Thyroid gland (tissue), 4 donors: ENCODE measurements around the gene QRICH2. TPM values are rescaled to one million over a fixed set of nuclear protein-coding genes. Genes with fewer than 3 reads are reported as not detected.

Source experiments
- DNase-seq, 2 donors: peaks; one replicate each; pipeline ENCODE4 v3.0.0-alpha.2; 2019
- H3K27ac ChIP-seq, 3 donors: fragments of 200-600 bp; sonication (generic); 1 replicate in 2 of 3; 2 replicates in 1 of 3; pipeline ENCODE4 v1.5.1; 2016 to 2019; ENCODE audit warnings: mild to moderate bottlenecking in 1 of 3, moderate library complexity in 1 of 3
- H3K27me3 ChIP-seq: fragments of 200-600 bp; sonication (generic); one replicate; pipeline ENCODE4 v1.5.1; 2019
- H3K36me3 ChIP-seq, 2 donors: fragments of 200-600 bp; sonication (generic); one replicate each; pipeline ENCODE4 v1.5.1; 2016 to 2019
- H3K4me1 ChIP-seq, 2 donors: fragments of 200-600 bp; sonication (generic); one replicate each; pipeline ENCODE4 v1.5.1; 2017 to 2019
- H3K4me3 ChIP-seq, 3 donors: fragments of 200-600 bp; sonication (generic); replicated peaks in 1 of 3; 1 replicate in 2 of 3; 2 replicates in 1 of 3; pipeline ENCODE4 v1.5.1; 2016; ENCODE audit warnings: mild to moderate bottlenecking in 1 of 3
- H3K9me3 ChIP-seq: fragments of 200-600 bp; sonication (generic); one replicate; pipeline ENCODE4 v1.5.1; 2017
- CTCF ChIP-seq, 6 experiments: fragments of 200-600 bp in 3 of 6; fragments of 450-650 bp in 3 of 6; sonication (generic) in 3 of 6; IDR thresholded peaks; one replicate each; pipeline ENCODE4 v1.5.1; 2016 to 2019; ENCODE audit warnings: antibody characterized with exemption in 6 of 6, mild to moderate bottlenecking in 2 of 6, inconsistent platforms in 1 of 6, moderate library complexity in 1 of 6
- POLR2A ChIP-seq, 2 donors: fragments of 450-650 bp; IDR thresholded peaks; one replicate each; pipeline ENCODE4 v1.6.1; 2017; ENCODE audit warnings: antibody characterized with exemption in 2 of 2, mild to moderate bottlenecking in 2 of 2, moderate library complexity in 1 of 2
- WGBS, 2 donors: methylation state at CpG; one replicate each; pipeline ENCODE4 v1.1.5; 2017; 5-methylcytosine and 5-hydroxymethylcytosine counted together
- intact Hi-C: fragments of 100-400 bp; cut with DNase I; formaldehyde crosslinking; loops from one replicate; pipeline ENCODE4 v1.15.1; 2023
- total RNA-seq, 4 donors: library from RNA; depleted of rRNA; stranded (reverse); fragments of >200 nt; gene quantifications; one replicate each; pipeline ENCODE4 v1.2.3, GENCODE V29; 2016

Gene QRICH2
- total RNA-seq, 4 donors from 2014 or later = 6.6 to 14.3 (median 9.9) TPM

- WGBS, 2 donors = 0 to 1% methylated on average over 24 of the region's 94 CpGs
- Histone ChIP-seq H3K27me3 (no peaks in the 10 kb centered on the region), H3K4me1 (peaks cover 33 to 64% of the 10 kb centered on the region in 2 donors), H3K36me3 (peaks cover 1 to 6% of the 10 kb centered on the region in 2 donors), H3K27ac (peak within 1 kb of the TSS; percentile 89 to 98 (median 95)), H3K9me3 (no peaks in the 10 kb centered on the region), H3K4me3 (peak within 1 kb of the TSS; percentile 84 to 100 (median 97))
- intact Hi-C loops = no loop called here
- TF ChIP-seq POLR2A (IDR thresholded peaks at IDR 0.05) = peak; percentile 69 to 95
- TF ChIP-seq CTCF (IDR thresholded peaks at IDR 0.05) = no peak
- DNase-seq = peak; percentile 99
Measured at GRCh38 chr17:76264755-76265623, 43.1 kb downstream of the QRICH2 start, which contains the start of gene UBALD2. UBALD2 (plus strand) TSS chr17:76265348; CDS start chr17:76265506, 158 bp downstream.

GRCh38 chr17:76264425-76264754 is 43.7 kb downstream of the QRICH2 start:
- intact Hi-C loops = no loop called here
- Histone ChIP-seq H3K36me3 (peaks cover 0 to 4% of the 10 kb centered on the region in 2 donors), H3K9me3 (no peaks in the 10 kb centered on the region), H3K4me3 (no peak overlapping the region), H3K27ac (peak overlapping the region; percentile 18 to 32 (median 21)), H3K27me3 (no peaks in the 10 kb centered on the region), H3K4me1 (peaks cover 33 to 63% of the 10 kb centered on the region in 2 donors)
- WGBS, 2 donors = 55 to 61% methylated on average over 9 of the region's 9 CpGs
- DNase-seq = no peak
- TF ChIP-seq CTCF (IDR thresholded peaks at IDR 0.05) = no peak
- no peak for TF ChIP-seq POLR2A (IDR thresholded peaks at IDR 0.05)

GRCh38 chr17:76263896-76264295 is 44.2 kb downstream of the QRICH2 start:
- peaks cover 29 to 58% of the 10 kb centered on the region in 2 donors for H3K4me1 ChIP-seq
- intact Hi-C loops = no loop called here
- H3K36me3 ChIP-seq = peaks cover 0 to 2% of the 10 kb centered on the region in 2 donors
- no peaks in the 10 kb centered on the region for H3K9me3 ChIP-seq
- WGBS, 2 donors = 93 to 96% methylated on average over 5 of the region's 5 CpGs
- H3K27ac ChIP-seq = no peak overlapping the region
- no peaks in the 10 kb centered on the region for H3K27me3 ChIP-seq
- no peak overlapping the region for H3K4me3 ChIP-seq
- DNase-seq = no peak
- TF ChIP-seq CTCF (IDR thresholded peaks at IDR 0.05) (no peak), POLR2A (IDR thresholded peaks at IDR 0.05) (no peak)

GRCh38 chr17:76262732-76263344 is 45.2 kb downstream of the QRICH2 start:
- no peak overlapping the region for H3K4me3 ChIP-seq
- intact Hi-C loops = no loop called here
- no peaks in the 10 kb centered on the region for H3K27me3 ChIP-seq
- H3K4me1 ChIP-seq = peaks cover 20 to 50% of the 10 kb centered on the region in 2 donors
- 31 to 35% methylated on average over 9 of the region's 9 CpGs for WGBS, 2 donors
- no peak for TF ChIP-seq CTCF (IDR thresholded peaks at IDR 0.05)
- no peaks in the 10 kb centered on the region for H3K9me3 ChIP-seq
- no peaks in the 10 kb centered on the region for H3K36me3 ChIP-seq
- H3K27ac ChIP-seq = peak overlapping the region; percentile 31 to 66 (median 54)
- peak; percentile 41 to 53 for DNase-seq
